MM.1S (cell line): Measurements from ENCODE around the gene AMACR.

Source experiments
- DNase-seq: peaks from one replicate; pipeline ENCODE4 v3.0.0-alpha.2; 2015
- H2AFZ ChIP-seq: fragments of 300-600 bp; sonication (generic); 2 replicates; pipeline ENCODE4 v1.6.0; 2016; ENCODE audit warnings: antibody characterized with exemption, low read length
- H3F3A ChIP-seq: fragments of 300-600 bp; sonication (generic); 2 replicates; pipeline ENCODE4 v1.6.1; 2016; ENCODE audit warnings: mild to moderate bottlenecking, antibody characterized with exemption, low read length, moderate library complexity, mixed read lengths; ENCODE audit not compliant: insufficient read depth
- H3K27ac ChIP-seq: fragments of 300-600 bp; sonication (generic); 2 replicates; pipeline ENCODE4 v1.5.1; 2016; ENCODE audit warnings: mild to moderate bottlenecking, low read length
- H3K27me3 ChIP-seq: fragments of 300-600 bp; sonication (generic); replicated peaks from 2 replicates; pipeline ENCODE4 v1.6.0; 2016; ENCODE audit warnings: low read length; ENCODE audit not compliant: insufficient read depth
- H3K36me3 ChIP-seq: fragments of 300-600 bp; sonication (generic); replicated peaks from 2 replicates; pipeline ENCODE4 v1.6.1; 2016; ENCODE audit warnings: mild to moderate bottlenecking, low read length, mixed read lengths; ENCODE audit not compliant: insufficient read depth
- H3K4me1 ChIP-seq: fragments of 300-600 bp; sonication (generic); 2 replicates; pipeline ENCODE4 v1.6.1; 2016; ENCODE audit warnings: low read length, mixed read lengths
- H3K4me2 ChIP-seq: fragments of 300-600 bp; sonication (generic); 2 replicates; pipeline ENCODE4 v1.6.0; 2016; ENCODE audit warnings: low read depth, low read length
- H3K4me3 ChIP-seq: fragments of 300-600 bp; sonication (generic); 2 replicates; pipeline ENCODE4 v1.5.1; 2016; ENCODE audit warnings: low read length, mixed read lengths
- H3K79me2 ChIP-seq: fragments of 300-600 bp; sonication (generic); 2 replicates; pipeline ENCODE4 v1.6.1; 2016; ENCODE audit warnings: mixed run types, low read length, mixed read lengths
- H3K9ac ChIP-seq: fragments of 300-600 bp; sonication (generic); 2 replicates; pipeline ENCODE4 v1.6.1; 2016; ENCODE audit warnings: low read length, mixed read lengths
- H3K9me2 ChIP-seq: fragments of 300-600 bp; sonication (generic); replicated peaks from 2 replicates; pipeline ENCODE4 v1.6.1; 2016; ENCODE audit warnings: mild to moderate bottlenecking, low read length, mixed read lengths; ENCODE audit not compliant: insufficient read depth
- H3K9me3 ChIP-seq: fragments of 300-600 bp; sonication (generic); replicated peaks from 2 replicates; pipeline ENCODE4 v1.6.1; 2016; ENCODE audit warnings: mild to moderate bottlenecking, low read length, mixed read lengths; ENCODE audit not compliant: insufficient read depth
- H4K20me1 ChIP-seq: fragments of 300-600 bp; sonication (generic); 2 replicates; pipeline ENCODE4 v1.6.1; 2016; ENCODE audit warnings: mild to moderate bottlenecking, low read length, moderate library complexity, mixed read lengths; ENCODE audit not compliant: insufficient read depth
- CTCF ChIP-seq: fragments of 300-600 bp; sonication (generic); IDR thresholded peaks from 2 replicates; pipeline ENCODE4 v1.5.1; 2016; ENCODE audit warnings: antibody characterized with exemption, low read length, mixed read lengths
- EZH2 ChIP-seq: fragments of 300-600 bp; sonication (generic); optimal IDR thresholded peaks from 2 replicates; pipeline ENCODE3; 2017; ENCODE audit warnings: low read depth, mild to moderate bottlenecking, antibody characterized with exemption, low read length, mixed read lengths
- EZH2phosphoT487 ChIP-seq: fragments of 300-600 bp; sonication (generic); IDR thresholded peaks from 2 replicates; pipeline ENCODE4 v1.6.1; 2018; ENCODE audit warnings: antibody characterized with exemption, low read length

Gene AMACR

GRCh38 chr5:34003941-34004340 is 3.9 kb downstream of the AMACR start:
- Histone ChIP-seq H3K79me2 (no peaks in the 10 kb centered on the region), H4K20me1 (no peaks in the 10 kb centered on the region), H3K9ac (no peak overlapping the region), H3K4me2 (no peak overlapping the region), H3F3A (peaks cover 22% of the 10 kb centered on the region), H3K4me1 (peaks cover under 1% of the 10 kb centered on the region; the same call in 1 of the 2 replicates), H3K9me3 (no peaks in the 10 kb centered on the region), H3K36me3 (no peaks in the 10 kb centered on the region), H3K27me3 (no peaks in the 10 kb centered on the region), H3K9me2 (no peaks in the 10 kb centered on the region), H3K27ac (no peak overlapping the region), H3K4me3 (no peak overlapping the region), H2AFZ (no peak overlapping the region)
- TF ChIP-seq EZH2phosphoT487 = no peak
- TF ChIP-seq EZH2 = no peak
- TF ChIP-seq CTCF = no peak
- DNase-seq = no peak

- Histone ChIP-seq H4K20me1 (no peaks in the 10 kb centered on the region), H3K4me1 (no peaks in the 10 kb centered on the region), H3K79me2 (no peaks in the 10 kb centered on the region), H3F3A (peaks cover 12% of the 10 kb centered on the region; the same call in 1 of the 2 replicates), H3K4me3 (no peak overlapping the region), H3K27ac (no peak overlapping the region), H3K9me2 (no peaks in the 10 kb centered on the region), H3K9ac (no peak overlapping the region), H3K4me2 (no peak overlapping the region), H3K36me3 (no peaks in the 10 kb centered on the region), H2AFZ (no peak overlapping the region), H3K27me3 (no peaks in the 10 kb centered on the region), H3K9me3 (no peaks in the 10 kb centered on the region)
- DNase-seq = no peak
- TF ChIP-seq CTCF = no peak
- no peak for TF ChIP-seq EZH2phosphoT487
- no peak for TF ChIP-seq EZH2
Observed at GRCh38 chr5:34002629-34003328, 5.1 kb downstream of the AMACR start.

- Histone ChIP-seq H3K9me2 (no peaks in the 10 kb centered on the region), H3K36me3 (no peaks in the 10 kb centered on the region), H3K4me1 (no peaks in the 10 kb centered on the region), H3K4me2 (no peak overlapping the region), H3K9me3 (no peaks in the 10 kb centered on the region), H3K27me3 (no peaks in the 10 kb centered on the region), H3K9ac (no peak overlapping the region), H3K27ac (no peak overlapping the region), H3K79me2 (no peaks in the 10 kb centered on the region), H4K20me1 (no peaks in the 10 kb centered on the region), H3K4me3 (no peak overlapping the region), H3F3A (no peaks in the 10 kb centered on the region), H2AFZ (no peak overlapping the region)
- no peak for DNase-seq
- TF ChIP-seq EZH2 (no peak), CTCF (no peak), EZH2phosphoT487 (no peak)
Observed at GRCh38 chr5:34001241-34001841, 6.5 kb downstream of the AMACR start.
